Heart left ventricle (tissue), 13 donors: ENCODE data around the gene DAAM1.

Source experiments
- POLR2A ChIP-seq, 2 donors: fragments of 450-650 bp; IDR thresholded peaks; one replicate each; pipeline ENCODE4 v1.6.1; 2017; ENCODE audit warnings: antibody characterized with exemption in 2 of 2, mild to moderate bottlenecking in 2 of 2, moderate library complexity in 2 of 2
- TF ChIP-seq, protein P1 (sequence below), 12 donors: fragments of 200-600 bp; sonication (generic) in 4 of 12; IDR thresholded peaks; one replicate each; pipeline versions ENCODE4 v1.5.0 to v1.8.0; 2018 to 2022; ENCODE audit warnings: antibody characterized with exemption in 12 of 12, mild to moderate bottlenecking in 5 of 12
- donor health status: ischemic (EF 13 %, LVEDD 7.1; RV severe dilation, severe dysfunction).
- donor health status: DM: no; HTN: yes; CAD: no.
- donor health status: DM: no; HTN: no; CAD: no.
- donor health status: ischemic (EF 25% LVEDD 6.9; RV normal size, moderate dysfunction).
- donor health status: ischemic (EF 25% LVEDD 5.7; RV mildly dilated, moderate dysfunction).
- donor health status: ischemic (EF 35%, LVEDD 5.7; RV mildly dilated, moderate dysfunction).
- donor health status: nonischemic (EF 11% LVEDD 7.7; RV severe dilation, severe dysfunction).
- donor health status: DM: yes; HTN: yes; CAD: no.
- donor health status: PGD.
- donor health status: ischemic (EF 29% LVEDD 5.4; RV normal size, mild dysfunction).
- donor health status: nonischemic (EF 23%, LVEDD 6.1; RV moderate dilation, normal function).

DNA sequence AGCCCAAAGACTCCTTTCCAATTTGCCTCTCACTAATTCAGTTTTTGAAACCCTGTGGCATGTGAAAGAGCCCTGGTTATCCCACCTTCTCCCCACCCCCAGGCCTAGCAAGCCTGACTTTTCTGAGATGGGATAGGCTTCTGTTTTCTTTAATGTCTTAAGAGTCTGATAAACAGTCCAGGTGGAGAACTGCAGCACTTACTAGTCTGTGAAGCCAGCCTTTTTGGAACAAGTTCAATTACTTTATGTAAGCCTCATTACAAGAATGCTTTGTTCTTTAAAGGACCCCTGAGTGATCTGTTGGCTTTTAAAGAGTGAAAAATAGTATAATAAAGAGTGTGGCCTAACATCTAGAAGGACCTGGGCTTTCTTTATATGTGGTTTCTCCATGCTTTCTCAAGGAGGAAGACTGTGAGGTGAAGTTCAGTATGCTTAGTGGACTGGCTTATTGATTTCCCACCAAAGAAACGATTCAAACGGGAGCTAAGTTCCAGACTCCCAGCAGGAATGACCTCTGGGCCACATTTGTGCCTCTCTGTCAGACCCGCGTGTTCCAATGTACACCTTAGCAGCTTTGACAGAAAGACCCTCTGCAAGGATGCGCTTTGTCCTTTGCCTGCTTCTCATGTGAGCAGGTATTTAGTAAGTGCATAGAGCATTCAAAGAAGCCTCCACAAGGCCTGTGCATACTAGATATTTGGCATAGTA lies 129.5 kb downstream of the DAAM1 start:
- TF ChIP-seq, protein P1, sequence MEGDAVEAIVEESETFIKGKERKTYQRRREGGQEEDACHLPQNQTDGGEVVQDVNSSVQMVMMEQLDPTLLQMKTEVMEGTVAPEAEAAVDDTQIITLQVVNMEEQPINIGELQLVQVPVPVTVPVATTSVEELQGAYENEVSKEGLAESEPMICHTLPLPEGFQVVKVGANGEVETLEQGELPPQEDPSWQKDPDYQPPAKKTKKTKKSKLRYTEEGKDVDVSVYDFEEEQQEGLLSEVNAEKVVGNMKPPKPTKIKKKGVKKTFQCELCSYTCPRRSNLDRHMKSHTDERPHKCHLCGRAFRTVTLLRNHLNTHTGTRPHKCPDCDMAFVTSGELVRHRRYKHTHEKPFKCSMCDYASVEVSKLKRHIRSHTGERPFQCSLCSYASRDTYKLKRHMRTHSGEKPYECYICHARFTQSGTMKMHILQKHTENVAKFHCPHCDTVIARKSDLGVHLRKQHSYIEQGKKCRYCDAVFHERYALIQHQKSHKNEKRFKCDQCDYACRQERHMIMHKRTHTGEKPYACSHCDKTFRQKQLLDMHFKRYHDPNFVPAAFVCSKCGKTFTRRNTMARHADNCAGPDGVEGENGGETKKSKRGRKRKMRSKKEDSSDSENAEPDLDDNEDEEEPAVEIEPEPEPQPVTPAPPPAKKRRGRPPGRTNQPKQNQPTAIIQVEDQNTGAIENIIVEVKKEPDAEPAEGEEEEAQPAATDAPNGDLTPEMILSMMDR (IDR thresholded peaks at IDR 0.05), result no peak
- TF ChIP-seq POLR2A (IDR thresholded peaks at IDR 0.05), result no peak
